ENCODE data around the gene PER2.
"Not testable (repeated sequence)": the region's sequence is repeated elsewhere in the genome, so short reads cannot be mapped to it uniquely, and the experiment has no call there.

PER2 gene

DNA sequence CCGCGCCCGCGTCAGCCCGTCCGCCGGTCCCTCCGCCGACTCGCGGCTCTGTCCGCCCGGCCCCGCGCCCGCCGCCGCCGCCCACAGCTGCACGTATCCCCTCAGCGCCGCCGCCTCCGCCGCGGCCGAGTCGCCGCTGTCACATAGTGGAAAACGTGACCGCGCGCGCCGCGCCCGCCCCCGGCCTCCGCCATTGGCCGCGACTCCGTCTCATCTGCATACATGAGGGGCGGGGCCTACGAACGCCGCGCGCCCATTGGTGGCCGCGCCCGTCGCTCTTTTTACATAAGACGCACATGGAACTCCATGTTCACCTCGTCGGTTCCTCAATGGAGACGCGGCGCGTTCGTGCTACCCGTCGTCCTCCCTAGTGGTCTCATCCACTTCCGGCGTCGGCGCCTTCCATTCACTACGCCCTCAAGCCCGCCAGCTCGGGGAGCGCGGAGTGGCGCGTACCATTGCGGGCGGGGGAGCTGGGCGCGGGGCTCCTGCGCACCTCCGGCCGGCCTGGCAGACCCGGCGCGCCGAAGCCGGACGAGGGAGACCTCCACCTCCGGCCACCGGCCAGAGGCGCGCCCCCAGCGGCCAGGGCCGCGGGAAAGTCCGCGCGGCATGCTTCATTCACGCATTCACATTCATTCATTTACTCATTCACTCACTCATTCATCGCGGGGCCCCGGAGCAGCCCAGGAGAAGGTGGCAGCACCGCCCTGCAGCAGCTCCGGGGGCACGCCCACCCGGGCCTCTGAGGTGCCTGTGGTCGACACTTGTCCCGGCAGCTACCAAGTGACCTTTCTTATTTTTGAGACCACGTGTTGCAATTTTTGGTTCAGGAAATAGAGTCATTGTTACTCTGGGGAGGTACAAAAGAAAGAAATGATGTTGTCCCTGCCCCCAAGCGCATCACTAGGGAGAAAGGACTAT, 502 bp upstream of the PER2 start:
- peak; percentile 90 to 95 for DNase-seq (ENCODE audit: low read depth in 2 of 2, low spot score in 1 of 2)

DNA sequence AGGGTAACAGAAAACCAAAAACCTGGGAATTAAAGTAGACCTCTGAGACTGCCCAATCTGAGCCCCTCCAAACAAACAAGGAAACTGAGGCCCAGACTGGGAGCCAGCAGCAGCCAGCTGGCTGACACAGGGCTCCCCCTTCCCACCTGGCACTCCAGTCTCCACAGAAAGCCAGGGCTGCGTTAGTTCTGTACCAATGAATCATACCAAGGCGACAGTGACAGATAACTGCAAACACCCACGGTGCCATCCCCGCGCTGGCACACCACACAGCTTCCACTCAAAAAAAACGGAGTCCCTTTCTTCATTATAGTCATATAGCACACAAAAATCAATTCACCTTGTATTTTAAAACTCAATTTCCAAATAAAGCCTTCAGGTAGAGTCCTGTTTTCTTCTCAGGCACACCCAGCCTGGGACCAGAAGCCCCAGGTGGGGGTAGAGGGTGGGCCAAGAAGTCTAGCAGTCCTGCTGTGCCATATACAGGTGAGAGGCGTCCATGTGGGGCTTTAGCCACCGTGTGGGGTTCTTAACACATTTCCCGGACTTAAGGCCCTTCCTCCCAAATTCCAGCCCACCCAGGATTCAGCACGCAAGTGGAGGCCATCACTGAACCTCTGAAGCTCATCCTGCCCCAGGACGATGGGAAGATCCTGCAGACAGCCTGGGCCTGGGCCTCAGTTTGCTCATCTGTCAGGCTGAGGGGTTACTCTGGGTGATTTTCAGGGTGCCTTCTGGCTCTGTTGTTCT, 1.2 kb downstream of the PER2 start:
- DNase-seq (ENCODE audit: low read depth in 2 of 2, low spot score in 1 of 2) = no peak

DNA sequence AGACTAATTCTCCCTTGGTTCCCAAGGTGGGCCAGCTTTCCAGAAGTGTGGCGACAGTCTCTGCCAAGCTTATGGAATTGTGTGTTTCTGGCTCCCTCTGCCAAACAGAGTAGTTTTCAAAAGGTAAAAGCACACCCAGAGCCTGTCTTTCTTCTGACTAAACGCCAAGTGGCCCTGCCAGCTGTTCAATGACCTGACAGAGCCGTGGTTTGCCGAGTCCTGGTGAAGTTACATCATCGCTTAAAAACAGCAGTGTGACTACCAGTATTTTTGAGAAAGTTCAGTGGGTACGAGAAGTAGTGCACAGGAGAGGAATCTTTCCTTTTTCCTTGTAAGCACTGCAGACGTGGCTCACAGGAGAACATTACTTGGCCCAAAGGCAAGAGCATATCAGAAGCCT, 1.9 kb downstream of the PER2 start:
- no peak for DNase-seq (ENCODE audit: low read depth in 2 of 2, low spot score in 1 of 2)

DNA sequence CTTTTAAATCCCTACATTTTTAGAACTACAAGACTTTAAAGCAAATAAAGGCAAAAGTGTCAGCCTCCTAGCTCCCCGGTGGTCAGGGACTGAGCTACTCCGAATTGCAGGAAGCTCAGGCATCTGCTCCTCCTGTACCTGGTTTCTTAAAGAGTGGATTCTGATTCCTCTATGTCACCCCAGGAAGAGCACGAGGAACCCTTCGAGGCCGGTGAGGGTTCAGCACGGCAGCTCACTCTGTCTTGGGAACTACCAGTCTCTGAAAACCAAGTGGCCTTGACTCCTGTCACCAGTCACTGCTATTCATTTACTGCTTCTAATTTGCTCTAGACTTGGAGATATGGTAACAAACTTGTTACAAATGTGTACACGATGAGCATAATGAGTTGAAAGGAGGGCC, 2.3 kb downstream of the PER2 start:
- no peak for DNase-seq (ENCODE audit: low read depth in 2 of 2, low spot score in 1 of 2)

DNA sequence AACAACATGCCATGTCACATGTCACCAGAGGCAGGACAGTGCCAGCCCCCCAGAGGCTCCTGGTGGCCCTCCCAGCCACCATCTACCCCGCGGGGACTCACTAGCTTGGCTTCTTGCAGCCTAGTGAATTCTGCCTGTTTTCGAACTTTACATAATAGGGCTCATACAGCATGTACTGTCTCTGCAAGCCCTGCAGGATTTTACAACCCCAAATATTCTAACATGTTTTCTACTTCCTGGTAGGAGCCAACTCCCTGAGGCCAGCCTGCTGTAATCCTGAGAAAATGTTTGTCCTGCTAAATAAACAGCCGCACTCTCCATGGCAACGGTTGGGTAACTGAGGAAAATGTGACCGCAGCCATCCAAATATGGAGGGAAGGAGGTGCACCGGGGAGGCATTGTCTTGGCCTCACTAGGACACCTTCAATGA, 2.7 kb downstream of the PER2 start:
- DNase-seq (ENCODE audit: low read depth in 2 of 2, low spot score in 1 of 2) = no peak

DNA sequence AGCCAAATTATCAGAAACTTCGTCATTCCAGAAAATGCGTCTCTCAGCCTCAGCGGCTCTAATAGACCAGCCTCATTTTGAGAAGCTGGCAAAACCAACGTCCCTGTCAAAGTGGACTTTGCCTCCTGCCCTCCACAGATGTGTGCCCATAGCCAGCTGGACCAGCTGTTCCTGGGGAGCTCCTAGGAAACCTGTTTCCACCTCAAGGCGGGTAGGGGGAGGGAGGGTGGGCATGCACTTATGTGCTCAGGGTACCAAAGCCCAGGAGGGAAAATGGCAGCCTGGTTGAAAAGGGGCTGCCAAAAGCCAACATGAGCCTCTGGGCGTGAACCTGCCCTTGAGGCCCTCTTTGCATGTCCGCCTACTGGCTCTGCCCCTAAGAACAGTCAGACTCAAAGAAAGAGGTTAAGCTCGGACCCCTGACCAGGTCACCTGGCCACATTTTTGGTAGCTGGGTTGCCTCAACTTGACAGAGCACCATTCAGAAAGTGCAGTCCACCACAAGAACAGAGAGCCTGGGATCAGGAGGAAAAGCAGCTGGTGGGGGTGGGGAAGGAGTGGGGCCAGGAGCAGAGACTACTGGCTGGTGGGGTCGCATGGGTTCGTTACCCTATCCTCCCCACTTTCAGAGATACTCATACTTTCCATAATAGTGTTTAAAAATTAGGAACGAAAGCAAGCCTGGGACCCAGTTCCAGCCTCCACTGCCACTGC, 3.5 kb downstream of the PER2 start:
- no peak for DNase-seq (ENCODE audit: low read depth in 2 of 2, low spot score in 1 of 2)

DNA sequence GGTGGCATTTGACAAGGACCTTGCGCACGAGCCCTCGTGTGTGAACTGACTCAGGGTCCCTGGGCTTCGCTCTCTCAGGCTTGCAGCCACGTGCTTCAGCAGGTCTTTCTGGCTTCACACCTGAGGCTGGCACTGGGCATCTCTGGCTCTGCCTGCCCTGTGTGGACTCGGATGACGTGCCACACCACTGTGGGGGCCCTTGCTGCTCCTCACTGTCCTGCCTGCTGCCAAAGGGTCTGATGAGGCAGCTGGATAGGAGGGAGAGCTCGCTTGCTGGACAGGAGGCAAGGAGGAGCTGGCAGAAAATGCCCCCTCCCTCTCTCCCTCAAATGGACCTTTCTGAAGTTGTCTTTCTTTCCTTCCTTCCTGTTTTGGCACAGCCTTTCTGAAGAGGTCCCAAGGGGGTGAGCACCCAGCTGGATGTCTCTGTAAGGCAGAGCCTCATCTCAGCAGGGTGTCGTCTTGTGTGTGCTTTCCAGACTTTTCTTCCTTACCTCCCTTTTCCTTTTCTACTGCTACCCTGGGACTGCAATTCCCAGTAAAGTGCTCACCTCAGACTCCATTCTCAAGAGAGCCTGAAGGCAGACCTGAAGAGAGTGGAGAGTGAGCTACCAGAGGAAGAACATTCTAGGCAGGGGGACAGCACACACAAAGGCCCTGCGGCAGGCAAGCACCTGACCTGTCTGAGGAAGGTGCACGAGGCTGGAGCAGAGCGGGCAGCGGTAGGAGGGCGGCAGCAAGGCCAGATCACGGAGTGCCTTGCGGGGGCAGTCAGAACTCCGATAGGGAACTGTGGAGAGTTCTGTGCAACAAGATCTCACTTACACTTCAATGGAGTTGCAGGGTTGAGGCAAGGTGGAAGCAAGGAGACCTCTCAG, 5.3 kb downstream of the PER2 start:
- DNase-seq (ENCODE audit: low read depth in 2 of 2, low spot score in 1 of 2) = no peak

DNA sequence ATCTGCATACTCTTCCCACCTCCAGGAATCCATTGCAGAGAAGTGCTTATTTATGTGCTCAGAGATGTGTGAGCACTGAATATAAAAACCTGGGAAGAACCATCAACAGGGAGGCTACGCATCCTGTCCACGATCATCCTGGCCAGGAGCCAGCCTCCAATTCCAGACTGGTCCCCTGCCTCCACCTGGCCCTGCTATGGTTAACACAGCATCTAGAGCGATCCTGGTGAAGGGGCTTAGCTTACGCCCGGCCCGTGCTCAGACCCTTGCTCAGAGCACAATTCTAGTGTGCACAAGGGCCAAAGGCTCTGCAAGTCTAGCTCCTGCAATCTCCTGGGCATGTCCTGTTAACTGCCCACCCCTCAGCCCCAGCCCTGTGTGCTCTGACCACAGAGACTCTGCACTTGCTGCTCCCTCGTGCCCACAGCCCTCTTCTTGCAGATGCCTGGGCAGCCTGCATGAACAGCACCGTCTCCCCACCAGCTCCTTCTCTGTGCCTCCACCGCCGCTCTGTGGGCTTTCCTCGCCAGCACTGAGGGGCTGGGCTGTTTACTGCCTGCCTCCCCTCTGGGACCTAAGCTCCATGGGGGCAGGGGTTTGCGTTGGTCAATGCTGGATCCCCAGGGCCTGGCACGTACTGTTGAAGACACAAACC, 6.5 kb downstream of the PER2 start:
- DNase-seq (ENCODE audit: low read depth in 2 of 2, low spot score in 1 of 2) = no peak

DNA sequence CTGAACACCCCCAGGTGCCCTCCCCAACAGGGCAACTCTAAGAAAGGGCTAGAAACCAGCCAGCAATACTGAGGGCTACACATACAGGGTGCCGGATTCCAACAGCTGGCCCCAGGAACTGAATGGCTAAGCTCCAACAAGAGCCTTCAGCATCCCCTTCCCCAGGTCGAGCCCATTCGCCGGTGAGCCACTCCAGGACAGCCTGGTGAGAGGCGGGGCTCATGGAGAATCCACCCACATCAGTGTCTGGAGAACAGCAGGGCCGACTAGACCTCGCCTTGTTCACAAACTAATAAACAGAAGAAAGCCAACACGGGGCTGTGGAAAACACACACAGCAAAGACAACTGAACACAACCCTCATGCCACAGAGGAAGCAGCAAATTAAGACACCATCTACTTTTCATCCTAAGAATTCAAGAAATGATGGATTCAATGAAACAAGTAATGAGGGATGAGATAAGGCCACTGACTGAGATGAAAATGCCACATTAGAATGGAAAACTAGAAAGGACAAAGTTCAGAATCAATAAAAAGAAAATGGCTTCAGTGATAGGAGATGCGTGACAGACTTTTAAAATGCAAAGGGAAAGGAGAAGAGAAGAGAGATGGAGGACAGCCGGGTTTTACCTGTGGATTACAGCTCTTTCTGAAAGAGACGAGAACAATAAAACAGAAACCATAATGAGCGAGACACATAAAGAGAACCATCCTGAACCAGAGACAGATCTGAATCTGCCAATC, 8.2 kb downstream of the PER2 start:
- no peak for DNase-seq (ENCODE audit: low read depth in 2 of 2, low spot score in 1 of 2)

DNA sequence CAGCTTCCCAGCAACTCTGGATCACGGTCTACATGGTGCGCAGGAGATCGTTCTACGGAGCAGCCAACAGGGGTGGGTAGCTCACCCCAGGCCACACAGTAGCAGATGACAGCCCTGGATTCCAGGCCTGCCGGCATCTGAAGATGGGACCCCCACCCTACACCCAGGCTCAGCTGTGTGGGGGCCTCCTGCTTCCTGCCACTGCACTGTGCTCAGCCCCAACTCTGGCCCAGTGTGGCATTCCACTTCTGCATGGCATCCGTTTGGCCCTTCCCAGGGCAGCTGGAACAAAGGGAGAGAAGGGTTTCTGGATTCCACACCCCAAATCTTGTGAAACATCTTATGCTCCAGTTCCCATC, 9.1 kb downstream of the PER2 start:
- no peak for DNase-seq (ENCODE audit: low read depth in 2 of 2, low spot score in 1 of 2)

DNA sequence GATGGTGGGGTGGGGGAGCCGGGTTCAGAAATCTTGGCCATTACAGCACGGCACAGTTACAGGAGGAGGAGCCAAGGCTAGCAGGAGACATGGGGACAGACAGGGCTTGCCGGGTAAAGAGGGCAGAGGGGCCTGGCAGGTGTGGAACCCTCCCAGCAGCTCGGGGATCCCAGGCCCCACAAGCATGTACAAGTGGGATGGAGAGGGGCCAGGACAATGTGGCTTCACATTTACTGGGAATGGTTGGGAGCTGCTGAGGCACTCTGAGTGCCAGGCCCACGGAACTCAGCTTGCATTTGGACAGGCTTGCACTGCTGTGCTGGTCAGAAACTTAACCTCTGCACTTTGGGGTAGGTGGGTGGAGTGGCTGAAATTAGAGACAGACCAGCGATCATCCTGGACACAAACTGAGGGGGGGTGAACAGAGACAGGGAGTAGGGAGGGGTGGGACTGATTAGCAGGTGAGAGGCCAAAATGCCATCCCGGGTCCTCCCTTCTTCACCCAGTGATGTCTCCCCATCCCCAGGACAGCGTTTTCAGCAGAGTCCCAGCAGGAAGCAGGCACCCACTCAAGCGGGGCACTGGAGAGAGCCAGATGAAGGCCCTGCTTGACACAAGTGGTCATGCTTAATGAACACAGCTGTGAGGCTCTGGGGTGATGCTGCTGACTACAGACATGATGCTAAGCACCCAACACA, 9.6 kb downstream of the PER2 start:
- no peak for DNase-seq (ENCODE audit: low read depth in 2 of 2, low spot score in 1 of 2)

DNA sequence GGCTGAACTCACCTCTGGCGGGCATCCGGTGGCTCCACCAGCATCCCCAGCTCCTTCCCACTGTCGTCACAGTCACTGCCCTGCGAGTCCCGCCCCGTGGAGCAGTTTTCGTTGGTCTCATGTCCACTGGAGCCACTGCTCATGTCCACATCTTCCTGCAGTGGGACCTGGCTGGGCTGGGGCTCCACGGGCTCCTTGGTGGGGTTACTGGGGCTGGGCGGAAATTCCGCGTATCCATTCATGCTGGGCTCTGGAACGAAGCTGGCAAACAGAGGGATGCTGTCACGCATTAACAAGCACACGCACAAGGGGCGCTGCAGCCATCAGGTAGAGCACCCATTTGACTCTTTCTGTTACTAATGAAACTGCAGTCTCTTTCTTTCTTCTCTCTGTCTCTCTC, 10.7 kb downstream of the PER2 start:
- DNase-seq (ENCODE audit: low read depth in 2 of 2, low spot score in 1 of 2) = no peak

DNA sequence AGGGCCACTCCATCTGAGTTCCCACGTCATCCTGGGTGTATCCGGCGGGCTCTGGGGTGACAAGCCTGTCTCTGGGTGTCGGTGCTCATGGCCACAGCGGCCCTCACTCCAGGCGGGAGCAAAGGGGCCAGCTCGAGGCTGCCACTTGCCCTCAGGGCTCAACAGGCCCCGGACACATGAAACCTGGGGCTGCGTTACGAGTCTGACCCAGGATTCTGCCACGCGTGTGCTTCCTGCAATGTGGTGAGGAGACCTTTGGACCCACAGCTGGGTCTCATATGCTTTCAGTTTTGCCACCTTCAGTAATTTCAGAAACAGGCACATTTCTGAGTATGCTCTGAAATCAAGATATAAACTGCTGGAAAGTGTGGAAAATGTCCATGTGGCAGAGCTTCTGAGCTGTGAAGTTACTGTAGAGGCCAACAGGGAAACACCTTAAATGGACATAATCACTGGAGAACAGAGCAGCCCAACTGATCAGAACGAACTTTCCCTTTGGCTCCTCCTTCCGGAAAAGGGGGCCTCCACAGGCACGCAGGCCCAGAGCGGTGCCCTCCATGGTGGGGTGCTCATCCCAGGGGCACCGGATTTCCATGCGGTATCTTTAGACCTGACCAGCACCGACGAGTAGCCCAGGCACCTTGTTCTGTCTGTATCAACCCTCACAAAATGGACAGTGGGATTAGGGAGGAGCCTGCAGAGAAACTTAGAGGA, 14.1 kb downstream of the PER2 start:
- no peak for DNase-seq (ENCODE audit: low read depth in 2 of 2, low spot score in 1 of 2)

DNA sequence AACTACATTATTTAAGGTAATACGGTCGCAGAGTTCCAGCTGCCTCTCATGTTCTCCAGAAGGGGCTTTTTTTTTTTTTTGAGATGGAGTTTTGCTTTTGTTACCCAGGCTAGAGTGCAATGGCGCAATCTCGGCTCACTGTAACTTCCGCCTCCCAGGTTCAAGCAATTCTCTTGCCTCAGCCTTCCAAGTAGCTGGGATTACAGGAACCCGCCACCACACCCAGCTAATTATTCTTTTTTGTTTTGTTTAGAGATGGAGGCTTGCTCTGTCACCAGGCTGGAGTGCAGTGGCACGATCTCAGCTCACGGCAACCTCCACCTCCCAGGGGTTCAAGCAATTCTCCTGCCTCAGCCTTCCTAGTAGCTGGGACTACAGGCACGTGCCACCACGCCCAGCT, 15.0 kb downstream of the PER2 start:
- not testable (repeated sequence) for DNase-seq (ENCODE audit: low read depth in 2 of 2, low spot score in 1 of 2)

DNA sequence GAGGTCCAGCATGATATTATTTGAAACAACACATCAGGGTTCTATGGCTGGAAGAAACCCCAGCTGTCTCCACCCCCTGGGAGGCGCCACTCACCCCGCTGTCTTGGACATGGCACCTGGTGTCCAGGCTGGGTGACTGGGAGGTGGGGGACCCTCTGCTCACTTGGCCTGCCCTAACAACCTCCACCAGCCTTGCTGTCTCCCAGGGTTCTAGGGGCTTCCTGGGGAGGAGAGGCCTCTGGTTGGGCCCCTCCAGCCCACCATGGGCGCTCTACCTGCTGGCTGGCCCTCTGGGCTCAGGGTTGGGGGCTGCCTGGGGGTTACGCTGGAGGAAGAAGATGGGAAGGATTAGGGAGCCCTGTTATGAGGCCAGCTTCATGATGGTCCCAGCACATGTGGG, 16.3 kb downstream of the PER2 start:
- no peak for DNase-seq (ENCODE audit: low read depth in 2 of 2, low spot score in 1 of 2)

DNA sequence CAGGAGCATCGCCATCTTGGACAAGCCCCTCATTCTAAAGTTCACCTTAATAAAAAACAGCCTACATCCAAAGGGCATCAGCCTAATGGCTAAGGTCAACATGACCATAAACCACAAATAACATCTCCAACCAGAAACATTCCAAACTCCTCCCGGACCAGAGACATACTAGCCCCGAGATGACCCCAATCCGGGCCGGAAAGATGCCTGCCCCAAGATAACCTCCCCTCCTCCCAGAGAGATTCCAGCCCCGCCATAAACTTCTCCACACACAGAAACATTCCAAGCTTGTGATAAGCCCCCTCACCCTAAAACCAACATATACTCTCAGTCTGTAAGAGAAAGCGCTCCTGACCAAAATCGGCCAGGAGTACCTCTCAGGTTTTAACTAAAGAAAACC, 16.7 kb downstream of the PER2 start:
- not testable (repeated sequence) for DNase-seq (ENCODE audit: low read depth in 2 of 2, low spot score in 1 of 2)

DNA sequence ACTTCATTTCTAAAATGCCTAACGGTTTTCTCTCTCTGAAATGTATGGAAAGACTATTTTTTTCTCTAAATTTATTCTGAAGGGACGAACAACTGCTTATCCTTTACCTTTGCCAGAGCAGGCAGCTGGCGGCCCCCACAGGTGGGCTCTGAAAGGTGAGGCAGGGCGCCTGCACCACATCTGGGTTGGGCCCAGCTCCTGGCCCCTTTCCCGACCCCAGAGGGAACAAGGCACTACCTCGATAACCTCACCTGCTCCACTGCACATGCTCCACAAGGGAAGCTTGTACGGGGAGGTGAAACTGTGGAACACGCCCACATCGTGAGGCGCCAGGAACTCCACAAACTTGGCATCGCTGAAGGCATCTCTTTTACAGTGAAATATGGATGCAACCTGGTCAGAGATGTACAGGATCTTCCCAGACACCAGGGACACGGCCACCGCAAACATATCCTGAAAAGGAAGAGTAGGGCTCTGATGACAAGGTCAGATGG, 17.3 kb downstream of the PER2 start:
- DNase-seq (ENCODE audit: low read depth in 2 of 2, low spot score in 1 of 2) = no peak

DNA sequence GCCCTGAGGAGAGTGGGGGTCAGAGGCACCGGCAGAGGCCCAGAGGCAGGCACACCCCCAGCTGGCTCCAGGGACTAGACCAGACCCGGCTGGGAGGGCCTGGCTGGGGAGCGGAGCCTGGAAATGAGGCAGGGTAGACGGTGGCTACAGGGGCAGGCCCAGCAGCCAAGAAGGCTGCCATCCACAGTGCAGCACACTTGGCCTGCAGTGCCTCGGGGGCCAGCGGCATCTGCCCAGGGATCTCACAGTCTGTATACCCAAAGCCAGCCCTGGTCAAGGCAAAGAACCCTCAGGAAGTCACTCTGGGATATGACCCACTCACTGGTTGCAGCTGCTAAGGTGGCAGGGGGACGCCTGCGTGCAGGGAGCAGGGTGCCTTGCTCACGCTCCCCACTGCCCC, 17.8 kb downstream of the PER2 start:
- no peak for DNase-seq (ENCODE audit: low read depth in 2 of 2, low spot score in 1 of 2)
